Activated CD8-positive, alpha-beta memory T cell treated with anti-CD3 and anti-CD28 coated beads, Interleukin-2, amount 50 U/mL, for 48 hours (primary cell): Measurements from ENCODE around the gene MYOZ3.

Experiments used
- DNase-seq: peaks from one replicate; pipeline ENCODE4 v3.0.0-alpha.2; 2020

Gene MYOZ3, protein sequence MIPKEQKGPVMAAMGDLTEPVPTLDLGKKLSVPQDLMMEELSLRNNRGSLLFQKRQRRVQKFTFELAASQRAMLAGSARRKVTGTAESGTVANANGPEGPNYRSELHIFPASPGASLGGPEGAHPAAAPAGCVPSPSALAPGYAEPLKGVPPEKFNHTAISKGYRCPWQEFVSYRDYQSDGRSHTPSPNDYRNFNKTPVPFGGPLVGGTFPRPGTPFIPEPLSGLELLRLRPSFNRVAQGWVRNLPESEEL

DNA sequence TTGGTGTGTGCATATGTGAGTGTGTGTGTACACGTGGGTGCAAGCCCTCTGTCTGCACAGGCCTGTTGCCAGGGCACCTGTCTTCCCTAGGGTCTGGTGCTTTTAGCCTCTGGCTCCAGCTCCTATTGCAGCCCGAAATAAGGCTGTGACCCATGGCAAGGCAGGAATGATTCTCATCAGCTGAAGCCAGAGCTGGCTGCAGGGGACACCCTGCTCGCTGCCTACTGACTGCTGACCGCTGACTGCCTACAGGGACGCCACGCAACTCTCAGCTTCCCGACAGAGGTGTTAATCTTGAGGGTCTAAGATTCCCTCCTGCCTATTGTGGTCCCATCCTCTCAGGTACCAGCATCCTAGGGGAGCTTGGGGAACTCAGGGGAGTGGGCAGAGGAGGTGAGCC, at the start of gene MYOZ3:
MYOZ3 (plus strand) TSS at position 166 of the 400 bp plus-strand sequence. CDS start 1,691 bp downstream, outside the sequence.
- DNase-seq: no peak

- no peak for DNase-seq
Observed at GRCh38 chr5:150612405-150612804, 48.6 kb upstream of the MYOZ3 start.

DNA sequence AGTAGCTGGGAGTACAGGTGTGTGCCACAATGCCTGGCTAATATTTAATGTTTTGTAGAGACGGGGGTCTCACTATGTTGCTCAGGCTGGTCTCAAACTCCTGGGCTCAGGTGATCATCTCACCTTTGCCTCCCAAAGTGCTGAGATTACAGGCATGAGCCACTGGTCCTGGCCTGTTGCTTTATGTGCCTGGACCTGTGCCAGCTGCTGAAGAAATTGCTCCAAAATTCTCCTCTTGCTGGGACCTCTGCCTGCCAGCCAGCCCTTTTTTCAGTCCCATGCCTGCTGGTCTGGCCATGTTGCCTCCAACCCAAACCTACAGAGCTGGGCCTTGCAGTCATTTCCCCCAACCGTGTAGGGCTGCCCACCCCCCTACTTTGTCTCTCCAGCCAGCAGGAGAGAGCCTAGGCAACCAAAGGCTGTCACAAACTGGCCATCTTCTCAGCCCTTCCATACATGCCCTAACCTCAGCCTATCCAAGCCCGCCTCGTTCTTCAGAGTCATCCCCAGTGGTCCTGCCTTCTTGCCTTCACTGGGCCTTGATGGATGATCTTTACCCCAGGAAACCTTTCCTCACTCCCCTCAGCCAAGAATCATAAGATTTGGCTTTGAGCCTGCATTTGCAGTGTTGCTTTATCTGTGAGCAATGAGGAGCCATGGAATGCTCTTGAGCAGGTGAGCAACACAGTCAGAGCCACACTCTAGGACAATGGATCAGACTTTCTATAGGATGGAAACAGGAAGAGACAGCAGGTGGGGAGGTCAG, 48.0 kb upstream of the MYOZ3 start:
- DNase-seq: no peak

- no peak for DNase-seq
Observed at GRCh38 chr5:150613991-150614660, 46.9 kb upstream of the MYOZ3 start.

DNA sequence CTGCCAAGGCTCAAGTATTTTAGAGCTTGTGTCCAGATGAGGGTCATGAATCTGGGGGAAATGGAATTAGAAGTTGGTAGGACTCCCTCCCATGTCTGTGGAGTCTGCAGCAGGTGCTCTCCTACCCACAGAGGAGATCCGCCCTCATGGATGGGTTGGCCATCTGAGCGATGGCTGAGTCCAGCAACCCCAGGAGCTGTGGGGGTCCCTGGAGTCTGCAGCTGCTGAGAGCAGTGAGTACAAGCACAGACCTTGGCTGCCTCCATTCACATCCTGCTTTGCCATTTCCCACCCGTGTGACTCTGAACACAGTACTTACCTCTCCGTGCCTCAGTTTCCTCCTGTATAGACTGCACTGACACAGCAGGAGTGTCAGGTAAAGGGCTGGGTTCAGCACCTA, 46.4 kb upstream of the MYOZ3 start:
- DNase-seq: no peak

DNA sequence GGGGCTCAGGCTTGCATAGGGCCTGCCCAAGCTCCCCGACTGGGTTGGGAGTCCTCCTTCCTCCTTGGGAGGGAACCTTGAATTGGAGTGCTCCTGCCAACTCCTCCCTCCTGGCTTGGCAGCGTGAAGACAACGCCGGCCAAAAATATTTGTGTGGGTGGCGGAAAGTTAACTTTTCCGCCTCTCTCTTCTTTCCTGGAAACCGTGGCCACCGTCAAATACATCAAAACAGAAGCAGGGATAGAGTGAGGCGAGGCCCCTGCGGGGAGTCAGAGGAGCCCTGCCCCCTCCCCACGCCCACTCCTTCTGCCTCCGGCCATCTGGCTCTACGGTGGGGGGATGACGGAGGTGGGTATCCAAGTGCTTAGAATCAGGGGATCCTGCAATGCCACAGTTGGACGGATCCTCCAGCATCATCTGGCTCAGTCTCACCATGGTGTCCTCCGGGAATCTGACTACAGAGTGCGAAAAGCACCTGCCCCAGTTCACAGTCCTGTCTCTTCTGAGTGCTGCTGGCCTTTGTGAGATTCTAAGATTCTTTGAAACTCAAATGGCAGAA, 45.8 kb upstream of the MYOZ3 start:
- DNase-seq: no peak

GRCh38 chr5:150616024-150616470, 45.0 kb upstream of the MYOZ3 start:
- DNase-seq: no peak

GRCh38 chr5:150616506-150616905, 44.5 kb upstream of the MYOZ3 start:
- no peak for DNase-seq

- no peak for DNase-seq
Observed at GRCh38 chr5:150618163-150618562, 42.9 kb upstream of the MYOZ3 start.

DNA sequence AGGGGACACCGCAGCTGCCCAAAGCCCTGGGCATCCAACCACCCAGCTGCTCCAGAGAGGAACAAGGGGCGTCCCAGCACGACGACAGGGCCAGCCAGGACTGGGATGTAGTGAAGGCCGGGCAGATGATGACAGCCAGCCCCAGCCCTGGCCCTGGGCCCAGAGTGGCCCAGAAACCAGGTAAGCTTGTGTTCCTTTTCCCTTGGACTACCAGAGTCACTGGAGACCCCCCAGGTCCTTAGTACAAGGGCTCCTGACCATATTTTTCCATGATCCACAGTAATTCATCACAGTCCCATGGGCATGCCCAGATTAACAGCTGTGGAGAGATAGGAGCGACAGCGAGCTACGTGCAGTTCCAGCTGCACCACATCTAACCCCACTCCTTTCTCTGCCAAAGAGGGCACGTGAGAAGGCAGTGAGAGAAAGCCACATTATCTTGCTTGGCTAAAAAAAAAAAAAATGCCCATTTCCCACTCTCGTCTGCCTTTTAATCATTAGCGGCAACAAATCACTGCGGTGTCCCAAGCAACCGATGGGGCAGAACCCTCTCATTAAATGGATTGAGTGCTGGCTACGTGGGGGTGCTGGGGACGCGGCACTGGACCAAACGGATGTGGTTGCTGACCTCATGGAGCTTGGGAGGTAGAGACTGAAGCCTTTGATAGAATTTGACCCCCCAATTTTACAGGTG, 42.3 kb upstream of the MYOZ3 start:
- DNase-seq: no peak

DNA sequence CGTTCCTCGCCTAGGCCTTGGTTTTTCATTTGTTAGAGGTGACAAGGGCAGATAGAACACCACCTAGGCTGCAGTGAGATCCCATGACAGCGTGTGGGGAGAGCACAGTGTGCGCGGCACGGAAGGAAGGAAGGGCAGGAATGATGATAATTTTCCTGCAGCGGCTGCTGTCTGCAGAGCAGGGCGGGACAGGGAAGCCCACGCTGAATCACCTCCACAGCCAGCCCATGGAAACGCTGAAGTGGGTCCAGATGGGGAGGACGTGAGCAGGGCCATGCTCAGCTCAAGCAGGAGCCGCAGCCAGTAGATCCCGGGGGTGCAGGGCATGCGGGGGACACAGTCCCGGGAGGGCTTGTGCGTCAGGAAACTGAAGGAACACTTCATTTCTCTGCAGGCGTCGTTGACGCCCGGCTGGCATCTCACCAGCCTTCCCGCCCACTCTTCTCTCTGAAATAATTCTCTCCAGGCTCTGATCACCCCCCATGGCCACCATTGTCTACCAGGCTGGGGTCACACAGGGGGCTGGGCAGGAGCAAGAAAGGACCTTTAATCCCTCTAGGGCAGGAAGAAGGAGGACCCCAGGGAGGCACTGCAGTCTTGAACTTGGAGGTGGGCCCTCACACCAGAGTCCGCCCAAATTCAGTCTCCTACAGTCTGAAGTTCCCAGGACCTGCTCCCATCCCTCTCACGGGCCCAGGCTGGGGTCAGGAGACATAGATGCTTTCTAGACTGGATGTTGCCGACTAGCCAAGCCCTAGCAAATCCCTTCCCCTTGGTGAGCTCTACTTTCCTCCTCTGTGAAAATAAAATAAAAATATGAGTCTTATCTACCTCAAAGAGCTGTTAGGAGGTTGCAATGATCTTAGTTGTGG, 41.5 kb upstream of the MYOZ3 start:
- DNase-seq: no peak

- no peak for DNase-seq
Observed at GRCh38 chr5:150621301-150621700, 39.8 kb upstream of the MYOZ3 start.

GRCh38 chr5:150622157-150622556, 38.9 kb upstream of the MYOZ3 start:
- DNase-seq: no peak

- no peak for DNase-seq
Observed at GRCh38 chr5:150623152-150623877, 37.7 kb upstream of the MYOZ3 start.

DNA sequence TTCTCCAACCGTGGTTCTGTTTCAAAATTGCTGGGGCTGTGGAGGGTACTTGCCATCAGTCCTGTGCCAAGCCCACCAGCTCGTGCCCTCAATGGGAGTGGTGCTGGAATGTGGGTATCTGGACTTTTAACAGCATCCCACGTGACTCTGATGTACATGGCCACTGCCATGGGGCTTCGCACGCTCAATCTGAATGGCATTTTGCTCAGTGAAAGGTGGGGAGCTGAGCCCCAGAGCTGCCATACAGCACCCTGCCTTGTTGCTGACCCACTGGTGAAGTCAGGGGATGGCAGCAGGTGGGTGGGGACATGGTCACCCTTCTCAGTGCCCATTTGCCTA, 37.2 kb upstream of the MYOZ3 start:
- DNase-seq: no peak

GRCh38 chr5:150624334-150625163, 36.5 kb upstream of the MYOZ3 start:
- DNase-seq: no peak

DNA sequence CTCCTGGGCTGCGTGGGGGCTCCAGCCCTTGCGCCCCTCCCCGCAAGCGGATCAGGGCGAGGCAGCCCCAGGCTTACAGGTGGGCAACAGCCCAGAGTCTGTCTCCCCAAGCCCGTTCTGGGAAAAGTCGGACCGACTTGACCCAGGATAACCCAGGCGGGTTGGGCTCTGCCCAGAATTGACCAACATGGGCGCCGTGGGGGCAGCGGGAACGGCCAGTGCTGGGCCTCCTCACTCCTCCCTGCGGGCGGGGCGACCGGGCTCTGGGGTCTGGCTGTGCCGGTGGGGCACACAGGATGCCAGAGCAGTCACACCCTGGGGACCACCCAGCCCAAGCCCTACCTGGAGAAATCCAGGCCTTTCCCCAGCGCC, 35.9 kb upstream of the MYOZ3 start:
- no peak for DNase-seq

- DNase-seq: no peak
Observed at GRCh38 chr5:150625831-150626746, 35.0 kb upstream of the MYOZ3 start.

- no peak for DNase-seq
Observed at GRCh38 chr5:150626853-150627276, 34.2 kb upstream of the MYOZ3 start.
